ENCODE measurements around the gene IQSEC3. TPM values are rescaled to one million over a fixed set of nuclear protein-coding genes. Genes with fewer than 3 reads are reported as not detected.

Gene IQSEC3
- total RNA-seq, 1 experiment from 2014 or later: not detected

DNA sequence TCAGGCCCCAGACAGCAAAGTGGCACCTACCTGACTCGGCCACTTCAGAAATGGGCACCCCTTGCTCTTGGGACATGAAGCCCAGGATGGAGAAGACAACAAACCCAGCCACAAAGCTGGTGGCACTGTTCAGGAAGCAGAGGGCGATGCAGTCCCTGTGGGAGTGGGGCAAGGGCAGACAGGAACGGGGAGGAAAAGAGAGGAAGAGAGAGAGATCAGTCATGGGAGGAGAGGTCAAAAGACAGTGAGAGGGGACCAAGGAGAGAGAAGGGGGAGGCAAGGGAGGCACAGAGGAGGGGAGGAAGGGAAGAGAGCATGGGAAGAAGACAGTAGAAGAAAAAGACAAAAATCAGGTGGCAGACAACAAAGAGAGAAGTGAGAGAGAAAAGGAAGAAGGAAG, 130.8 kb downstream of the IQSEC3 start:
- no peak for DNase-seq (ENCODE audit: low read depth)

DNA sequence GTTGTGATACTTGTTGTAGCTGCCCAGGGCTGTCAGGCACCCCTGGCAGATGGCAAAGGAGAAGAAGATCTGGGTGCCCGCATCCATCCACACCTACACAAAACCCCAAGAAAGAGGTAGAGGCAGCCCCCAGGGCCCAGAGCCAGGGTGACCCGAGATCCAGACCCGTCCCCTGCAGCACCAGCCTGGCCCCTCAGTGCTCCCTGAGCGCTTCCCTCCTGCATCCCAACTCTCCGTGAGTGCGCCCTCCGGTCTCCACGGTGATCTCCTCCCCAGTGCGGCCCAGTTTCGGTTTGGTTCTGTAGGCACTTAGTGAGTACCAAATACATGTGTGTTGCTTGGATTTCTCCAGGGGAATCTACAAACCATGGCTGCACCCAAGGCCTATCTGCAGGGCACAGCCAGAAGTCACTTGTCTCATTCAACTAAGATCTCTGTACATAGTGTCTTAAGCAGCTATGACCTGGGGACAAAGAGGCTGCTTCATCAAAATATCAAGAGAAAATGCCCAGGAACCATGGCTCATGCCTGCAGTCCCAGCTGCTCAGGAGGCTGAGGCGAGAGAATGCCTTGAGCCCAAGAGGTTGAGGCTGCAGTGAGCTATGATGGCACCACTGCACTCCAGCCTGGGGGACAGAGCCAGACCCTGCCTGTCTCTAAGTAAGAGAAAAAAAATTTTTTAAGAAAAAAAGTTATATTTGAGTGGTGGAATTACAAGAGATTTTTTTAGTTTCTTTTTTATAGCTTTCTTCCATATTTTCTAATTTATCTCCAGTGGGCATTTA, 131.5 kb downstream of the IQSEC3 start:
- DNase-seq (ENCODE audit: low read depth): no peak

DNA sequence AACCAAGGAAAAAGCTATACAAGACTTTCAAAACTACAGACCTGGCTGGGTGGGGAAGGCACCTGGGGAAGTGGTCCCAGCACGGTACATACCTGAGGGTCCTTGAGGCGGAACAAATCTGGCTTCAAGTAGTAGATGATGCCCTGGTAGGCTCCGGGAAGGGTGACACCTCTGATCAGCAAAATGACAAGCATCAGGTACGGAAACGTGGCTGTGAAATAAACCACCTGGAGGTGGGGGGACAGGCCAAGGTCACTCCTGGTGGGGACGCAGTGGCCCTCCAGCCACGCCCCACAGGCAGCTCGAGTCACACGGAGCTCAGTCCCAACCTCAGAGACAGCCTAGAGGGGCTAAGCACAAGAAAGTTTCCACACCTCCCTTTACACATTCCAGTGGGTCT, 132.1 kb downstream of the IQSEC3 start:
- no peak for DNase-seq (ENCODE audit: low read depth)

DNA sequence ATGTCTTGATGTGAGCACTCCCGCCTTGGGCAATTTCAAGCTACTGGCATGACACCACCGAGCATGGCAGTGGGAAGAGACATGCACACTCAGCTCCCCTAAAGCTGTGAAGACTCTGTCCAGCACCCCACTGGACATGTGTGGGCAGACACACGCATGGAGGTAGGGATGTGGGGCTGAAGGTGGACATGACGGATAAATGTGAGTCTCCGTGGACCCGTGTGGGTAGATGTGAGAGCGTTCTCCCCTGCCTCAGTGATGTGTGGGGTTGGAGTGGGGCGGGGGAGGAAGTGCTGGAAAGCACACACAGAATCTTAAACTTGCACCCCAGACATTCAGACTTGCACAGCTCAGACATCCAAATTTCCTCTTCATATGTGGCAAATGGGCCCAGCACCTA, 134.8 kb downstream of the IQSEC3 start:
- no peak for DNase-seq (ENCODE audit: low read depth)

DNA sequence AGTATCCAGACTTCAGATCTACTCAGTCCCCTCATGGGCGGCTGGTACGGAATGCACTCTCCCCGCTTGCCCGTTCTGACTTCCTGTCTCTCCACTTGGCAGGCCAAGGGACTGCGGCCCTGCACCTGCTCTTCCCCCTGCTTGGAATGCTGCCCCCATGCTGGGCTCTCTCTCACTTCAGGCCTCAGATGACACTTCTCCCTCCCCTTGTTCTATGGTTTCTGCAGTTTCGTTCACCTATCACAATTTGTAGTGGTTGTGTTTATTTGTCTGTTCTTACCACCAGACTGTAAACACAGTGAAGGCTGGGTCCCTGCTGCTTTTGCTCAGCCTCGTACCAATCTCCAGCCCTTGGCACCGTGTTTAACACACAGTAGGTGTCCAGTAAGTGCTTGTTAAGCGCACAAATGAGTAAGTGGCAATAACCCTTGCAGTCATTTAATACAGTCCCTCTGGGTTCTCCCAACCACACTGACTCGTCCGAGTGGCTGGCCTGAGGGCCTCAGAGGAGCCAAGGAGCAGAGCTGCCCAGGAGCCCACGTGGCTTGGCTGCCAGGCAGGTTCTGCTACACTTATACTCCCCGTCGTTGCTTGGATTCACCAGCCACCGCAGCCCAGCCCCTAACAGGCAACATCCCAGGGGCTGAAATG, 135.6 kb downstream of the IQSEC3 start:
- DNase-seq (ENCODE audit: low read depth): no peak

DNA sequence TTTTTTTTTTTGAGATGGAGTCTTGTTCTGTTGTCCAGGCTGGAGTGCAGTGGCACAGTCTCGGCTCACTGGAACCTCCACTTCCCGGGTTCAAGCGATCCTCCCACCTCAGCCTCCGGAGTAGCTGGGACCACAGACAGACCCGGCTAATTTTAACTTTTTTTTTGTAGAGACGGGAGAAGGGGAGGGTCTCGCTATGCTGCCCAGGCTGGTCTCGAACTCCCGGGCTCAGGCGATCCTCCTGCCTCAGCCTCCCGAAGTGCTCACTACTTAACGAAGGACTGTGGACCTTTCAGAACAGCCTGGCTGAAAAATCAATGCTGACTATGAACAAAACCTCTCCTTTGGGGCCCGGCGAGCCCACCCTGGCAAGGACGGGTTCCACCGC, 136.5 kb downstream of the IQSEC3 start:
- DNase-seq (ENCODE audit: low read depth): no peak

DNA sequence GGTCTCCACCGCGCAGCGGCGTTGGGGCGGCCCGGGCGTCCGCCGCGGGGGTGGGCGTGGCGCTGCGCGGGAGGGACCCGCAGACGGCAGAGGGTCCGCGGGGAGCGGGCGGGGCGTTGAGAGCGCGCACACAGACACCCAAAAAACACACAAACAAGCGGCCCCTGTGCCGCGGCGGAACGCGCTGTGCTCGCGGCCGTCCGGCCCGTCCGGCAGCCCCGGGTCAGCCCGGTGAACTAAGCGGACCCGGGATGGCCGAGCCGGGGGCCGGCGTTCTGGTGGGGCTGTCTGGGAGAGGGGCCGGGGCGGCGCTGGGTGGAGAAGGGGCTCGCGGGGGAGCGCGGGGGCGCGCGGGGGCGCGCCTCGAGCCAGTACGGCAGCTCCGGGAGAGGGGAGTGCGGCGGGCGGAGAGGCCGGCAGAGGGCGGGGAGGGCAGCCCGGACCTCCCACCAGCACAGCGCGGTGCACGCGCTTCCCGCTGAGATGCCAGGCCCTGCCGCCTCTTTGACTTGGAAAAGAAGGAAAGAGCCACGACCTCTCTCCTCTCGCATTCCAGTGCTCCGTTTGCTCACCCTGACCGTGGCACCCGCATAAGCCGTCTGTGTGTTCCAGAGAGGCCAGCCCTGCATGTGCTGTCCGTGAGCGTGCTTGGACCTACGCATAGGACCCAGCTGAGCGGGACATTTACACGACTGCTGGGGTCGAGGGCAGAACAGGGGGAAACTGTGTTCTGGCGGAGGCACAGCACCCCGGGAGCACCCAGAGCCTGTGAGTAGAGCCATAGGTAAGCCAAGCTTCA, 137.1 kb downstream of the IQSEC3 start:
- DNase-seq (ENCODE audit: low read depth): no peak

DNA sequence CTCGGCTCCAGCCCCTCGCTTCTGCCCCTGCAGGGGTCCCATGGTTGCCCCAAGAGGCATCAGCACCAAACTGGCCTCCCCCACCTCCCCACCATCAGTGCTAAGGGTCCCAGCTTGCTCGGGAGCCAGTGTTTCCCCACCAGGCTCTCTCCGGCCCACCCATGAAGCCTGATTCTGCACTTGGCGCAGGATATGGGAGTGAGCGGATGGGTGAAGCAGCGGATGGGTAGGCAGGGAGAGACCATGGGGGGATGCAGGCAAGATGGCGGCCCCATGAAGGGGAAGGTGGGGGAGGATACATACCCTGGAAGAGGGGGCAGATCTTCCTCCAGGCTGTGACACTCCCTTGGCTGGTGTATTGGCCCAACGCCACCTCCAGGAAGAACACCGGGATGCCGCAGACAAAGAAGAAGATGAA, 137.7 kb downstream of the IQSEC3 start:
- no peak for DNase-seq (ENCODE audit: low read depth)

DNA sequence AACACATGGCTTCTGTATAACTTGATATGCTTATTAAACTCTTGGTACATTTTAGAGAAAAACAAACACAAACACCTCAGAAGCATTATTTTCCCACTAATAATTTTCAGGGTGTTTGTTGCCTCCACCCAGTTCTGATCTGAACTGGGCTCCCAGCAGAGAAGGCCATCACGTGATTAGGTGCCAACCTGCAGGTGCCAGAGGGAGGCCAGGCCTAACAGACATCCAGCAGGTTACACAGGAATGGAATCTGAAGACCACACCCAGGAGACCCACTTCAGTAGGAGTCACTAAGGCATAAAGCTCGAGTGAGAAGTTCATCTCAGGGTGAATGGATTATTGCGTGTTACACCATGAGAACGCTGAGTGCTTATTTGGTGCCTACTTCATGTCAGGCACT, 138.5 kb downstream of the IQSEC3 start:
- no peak for DNase-seq (ENCODE audit: low read depth)

DNA sequence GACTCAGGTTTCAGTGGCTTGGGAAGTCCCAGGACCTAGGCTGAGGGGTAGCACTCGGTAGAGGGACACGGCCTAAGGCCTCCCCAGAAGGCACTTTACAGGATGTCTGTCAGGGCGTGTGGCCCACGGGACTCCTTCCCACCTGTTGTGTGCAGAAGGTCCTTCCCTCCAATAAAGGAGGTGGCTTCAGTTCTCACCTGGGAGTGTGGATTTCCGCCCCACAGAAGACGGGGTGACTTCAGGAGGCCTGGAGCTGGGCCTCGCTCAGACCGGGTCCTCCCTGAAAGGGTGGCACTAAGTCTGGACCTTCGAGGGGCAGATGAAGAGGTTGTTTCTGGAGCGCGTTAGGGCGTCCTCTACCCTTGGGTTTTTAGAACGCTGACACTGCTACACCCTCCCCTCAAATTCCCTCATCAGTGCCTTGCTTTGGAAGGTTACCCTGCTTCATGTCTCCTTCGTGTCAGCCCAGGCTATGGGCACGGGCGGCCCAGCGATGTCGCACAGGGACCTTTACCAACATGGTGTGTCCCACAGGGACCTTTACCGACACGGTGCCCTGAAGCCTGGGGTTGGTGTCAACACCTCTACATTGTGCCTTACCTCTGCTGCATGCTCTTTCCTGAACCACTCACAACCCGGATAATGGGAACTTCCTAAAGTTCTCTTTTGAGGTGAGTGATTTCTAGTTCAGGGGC, 140.3 kb downstream of the IQSEC3 start:
- no peak for DNase-seq (ENCODE audit: low read depth)

DNA sequence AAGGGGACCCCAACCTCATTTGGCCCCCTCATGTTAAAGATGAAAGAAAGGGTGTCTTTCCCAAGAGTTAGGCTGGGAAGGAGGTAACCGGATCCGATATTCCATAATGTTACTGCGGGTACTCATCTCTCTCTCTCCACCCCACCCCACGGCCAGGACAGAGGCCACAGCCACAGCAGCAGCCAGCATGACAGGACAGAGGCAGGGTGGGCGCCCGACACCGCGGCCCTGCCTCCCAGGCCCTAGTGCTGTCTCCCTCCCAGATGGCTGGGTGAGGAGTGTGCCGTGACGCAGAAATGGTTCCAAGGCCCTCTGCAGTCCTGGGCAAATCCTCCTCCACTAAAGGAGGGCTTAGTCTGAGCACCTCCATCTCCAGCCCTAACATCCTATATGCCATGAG, 141.2 kb downstream of the IQSEC3 start:
- no peak for DNase-seq (ENCODE audit: low read depth)

DNA sequence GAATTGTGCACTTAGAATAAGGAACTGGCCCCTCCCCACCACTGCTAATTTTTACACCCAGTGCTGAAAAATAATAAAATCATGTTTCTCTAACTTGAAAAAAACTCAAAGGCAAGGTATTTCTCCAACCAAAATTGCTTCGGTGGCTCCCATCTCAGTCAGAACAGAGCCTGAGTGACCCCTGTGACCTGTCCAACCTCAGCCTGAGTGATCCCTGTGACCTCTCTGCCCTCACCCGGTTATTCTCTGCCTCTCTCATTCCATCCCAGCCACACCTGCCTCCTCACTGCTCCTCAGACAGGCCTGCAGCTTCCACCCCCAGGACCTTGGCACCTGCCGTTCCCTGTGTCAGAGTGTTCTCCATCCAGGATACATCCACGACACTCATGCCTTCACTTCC, 142.2 kb downstream of the IQSEC3 start:
- DNase-seq (ENCODE audit: low read depth): no peak

DNA sequence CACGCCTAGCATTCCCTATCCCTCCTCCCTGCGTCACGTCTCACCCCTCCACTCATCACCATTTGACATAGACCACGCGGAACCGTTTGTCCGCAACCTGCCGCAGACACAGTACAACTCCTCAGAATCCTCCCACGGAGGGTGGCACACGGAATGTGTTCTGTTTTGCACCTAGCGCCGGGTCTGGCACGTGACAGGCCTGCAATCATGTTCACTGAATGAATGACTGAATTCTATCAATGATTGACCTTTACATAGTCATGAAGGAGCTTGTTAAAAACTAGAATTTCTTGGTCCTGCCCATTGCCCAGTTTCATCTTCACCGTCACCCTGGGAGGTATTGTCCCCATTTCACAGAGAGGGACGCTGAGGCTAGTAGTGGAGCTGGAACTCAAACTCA, 142.7 kb downstream of the IQSEC3 start:
- DNase-seq (ENCODE audit: low read depth): no peak

DNA sequence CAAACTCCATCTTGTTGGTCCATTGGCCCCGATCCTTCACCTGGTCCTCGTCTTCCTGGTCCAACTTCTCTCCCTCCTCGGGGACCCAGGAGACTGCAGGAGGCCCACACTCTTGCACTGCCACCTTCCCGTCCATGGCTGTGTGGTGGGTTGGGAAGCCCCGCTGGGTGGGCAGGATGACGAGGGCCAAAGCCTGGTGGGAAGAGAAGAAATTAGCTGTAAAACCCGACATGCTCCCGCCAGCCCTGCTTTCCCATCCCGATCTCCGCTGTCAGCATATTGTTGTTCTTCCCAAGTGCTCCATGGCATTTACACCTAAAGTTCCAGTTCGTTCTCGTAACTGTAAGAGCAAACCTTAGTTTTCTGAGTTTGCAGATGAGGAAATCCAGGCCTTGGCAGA, 143.3 kb downstream of the IQSEC3 start:
- no peak for DNase-seq (ENCODE audit: low read depth)

DNA sequence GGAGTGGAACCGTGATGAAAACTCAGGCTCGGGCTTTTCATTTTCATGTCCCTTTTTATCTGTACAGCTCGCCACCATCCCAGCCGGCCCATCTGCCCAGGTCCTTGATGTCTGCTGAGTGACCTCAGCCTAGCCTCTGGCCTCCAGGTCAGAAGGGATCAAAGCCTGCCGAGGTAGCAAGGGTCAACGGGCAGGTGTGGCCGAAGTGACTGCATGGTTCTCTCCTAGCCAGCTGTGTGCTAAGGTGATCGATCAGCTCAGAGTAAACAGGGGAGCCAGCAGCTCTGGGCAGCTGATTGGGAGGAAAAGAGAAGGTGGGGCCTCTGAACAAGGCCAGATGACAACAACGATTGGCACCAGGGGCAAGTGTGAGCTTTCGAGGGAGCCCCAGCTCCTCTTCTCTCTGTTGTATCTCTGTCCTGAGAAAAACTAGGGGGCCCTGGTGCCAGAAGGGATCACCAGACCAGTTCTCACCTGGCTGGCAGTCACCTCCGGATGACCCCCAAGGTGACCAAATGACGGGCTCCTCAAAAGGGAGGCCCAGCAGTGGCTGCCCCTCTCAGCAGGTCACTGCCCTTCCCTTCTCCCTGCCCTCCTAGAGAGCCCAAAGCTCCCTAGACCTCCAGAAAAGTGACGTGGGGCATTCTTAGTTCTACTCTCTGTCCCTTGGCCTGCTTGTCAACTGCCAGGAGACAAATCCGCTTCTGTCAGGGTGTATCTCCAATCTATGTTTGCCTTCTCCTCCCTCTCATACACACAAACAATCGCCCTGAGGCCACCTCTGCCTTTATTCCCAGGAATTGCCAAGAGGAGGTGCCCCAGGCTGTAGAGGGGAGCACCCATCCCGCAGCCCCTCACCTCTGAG, 143.9 kb downstream of the IQSEC3 start:
- DNase-seq (ENCODE audit: low read depth): no peak

DNA sequence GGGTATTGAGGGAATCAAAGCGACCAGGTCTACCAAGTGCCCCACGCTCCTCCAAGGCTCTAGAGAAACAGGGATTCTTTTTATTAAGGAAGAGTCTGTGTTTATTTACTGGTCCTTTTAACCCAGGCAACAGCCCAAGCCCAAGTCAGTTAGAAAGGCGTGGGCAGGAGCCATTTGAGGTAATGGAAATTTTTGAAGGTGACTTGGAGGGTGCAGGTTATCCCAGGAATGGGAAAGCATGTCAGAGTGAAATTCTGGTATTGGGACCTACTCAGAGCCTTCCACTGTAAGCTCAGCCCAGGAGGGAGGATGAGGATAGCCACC, 144.5 kb downstream of the IQSEC3 start:
- no peak for DNase-seq (ENCODE audit: low read depth)

DNA sequence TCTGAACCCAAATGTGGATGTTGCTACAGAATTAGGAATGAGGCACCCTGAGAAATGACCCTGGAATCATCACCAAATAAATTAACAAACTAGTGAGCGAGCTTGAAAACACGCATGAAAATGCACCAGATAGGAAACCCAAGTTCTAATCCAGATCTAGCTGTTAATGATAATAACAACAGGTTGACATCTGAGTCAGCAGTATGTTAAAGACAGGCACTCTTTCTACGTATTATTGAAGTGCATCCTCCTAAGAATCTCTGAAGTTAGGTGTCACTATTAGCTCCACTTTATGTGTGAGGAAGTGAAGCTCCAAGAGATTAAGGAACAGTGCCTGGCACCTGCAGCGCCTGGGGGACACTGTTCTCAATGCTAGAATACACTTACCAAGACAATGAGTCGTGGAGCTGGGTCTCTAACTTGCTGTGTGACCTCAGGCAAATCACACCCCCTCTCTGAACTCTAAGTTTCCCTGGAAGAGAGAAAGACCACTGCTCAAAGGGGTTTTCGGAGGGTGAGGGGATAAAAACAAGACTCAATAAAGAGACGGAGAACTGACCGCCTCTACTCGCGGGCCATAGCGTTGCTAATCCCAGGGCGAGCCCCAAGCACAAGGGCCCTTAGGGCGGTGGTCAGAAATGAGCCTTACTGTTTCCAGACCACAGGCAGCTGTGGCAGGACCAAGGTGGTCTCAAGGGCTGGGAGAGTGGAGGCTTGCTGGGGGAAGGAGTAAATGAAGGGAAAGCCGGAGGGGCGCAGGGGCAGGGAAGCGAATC, 145.3 kb downstream of the IQSEC3 start:
- DNase-seq (ENCODE audit: low read depth): no peak

DNA sequence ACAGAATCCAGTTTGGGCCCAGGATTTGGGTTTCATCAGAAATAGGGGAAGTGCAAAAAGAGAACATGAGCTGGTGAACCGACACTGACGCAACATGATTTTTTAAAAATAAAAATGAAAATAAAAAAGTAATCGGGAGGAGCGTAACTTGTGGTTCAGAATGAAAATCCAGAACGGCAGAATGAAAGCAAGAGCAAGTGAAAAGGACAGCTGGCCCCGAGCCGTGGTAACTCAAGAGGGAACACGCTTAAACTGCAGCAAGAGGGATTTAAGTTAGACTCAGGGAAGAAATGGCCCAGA, 145.8 kb downstream of the IQSEC3 start:
- DNase-seq (ENCODE audit: low read depth): no peak

DNA sequence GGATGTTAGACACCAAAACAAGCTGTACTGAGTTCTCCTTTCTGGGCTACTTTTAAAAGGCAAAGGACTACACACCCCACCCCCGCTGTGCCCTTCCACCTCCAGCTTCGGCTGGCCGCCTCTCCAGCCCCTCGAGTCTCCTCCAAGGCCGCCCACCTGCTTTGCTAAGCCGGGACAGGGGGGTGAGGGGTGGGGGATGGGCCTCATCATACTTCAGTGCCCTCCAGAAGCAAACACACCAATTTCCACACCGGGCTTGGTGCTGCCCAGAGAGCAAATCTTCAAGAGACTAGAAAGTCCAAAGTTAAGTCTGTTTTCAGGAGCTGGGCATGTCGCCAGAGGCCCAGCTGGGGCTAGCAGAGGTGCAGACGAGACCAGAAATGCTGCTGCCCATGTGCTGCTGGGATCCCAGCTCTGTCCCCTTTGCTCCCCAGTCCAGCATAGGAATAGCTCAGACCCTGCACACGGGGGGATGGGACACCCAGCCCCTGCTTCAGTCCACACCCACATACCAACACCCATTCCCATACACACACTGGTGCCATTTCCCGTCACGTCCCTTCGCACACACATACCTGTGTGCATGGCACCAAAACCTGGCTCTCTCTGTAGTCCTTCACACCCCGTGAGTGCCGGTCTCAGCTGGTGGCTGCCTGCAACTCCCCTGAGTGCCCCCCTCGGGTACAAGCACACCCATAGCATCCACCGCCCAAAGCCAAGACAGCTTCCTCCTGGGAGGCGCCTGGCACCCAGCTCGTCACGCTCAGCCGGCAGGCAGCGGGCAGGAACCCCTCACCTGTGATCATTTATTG, 146.4 kb downstream of the IQSEC3 start:
- DNase-seq (ENCODE audit: low read depth): peak; percentile 9

DNA sequence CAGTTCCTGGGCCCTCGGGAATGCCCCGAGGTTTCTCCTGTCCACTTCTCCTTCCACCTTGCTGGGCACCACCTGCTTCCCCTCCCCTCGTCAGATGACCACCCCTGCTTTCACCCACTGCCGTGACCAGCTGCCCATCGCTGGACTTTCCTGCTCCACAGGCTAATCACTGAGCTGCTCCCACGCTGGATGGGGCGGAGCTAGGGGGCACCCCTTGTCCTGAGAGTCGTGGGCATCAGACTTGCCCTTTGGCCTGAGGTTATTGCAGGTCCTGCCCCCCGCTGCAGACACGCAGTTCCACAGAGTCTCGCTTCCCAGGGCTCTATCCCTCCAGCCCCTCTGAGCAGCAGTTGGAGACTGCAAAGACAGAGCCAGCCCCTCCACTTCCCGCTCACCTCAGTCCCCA, 147.0 kb downstream of the IQSEC3 start:
- no peak for DNase-seq (ENCODE audit: low read depth)

Measured in RPMI7951 (cell line).